ENCODE data around the gene ZFPM1.

DNA sequence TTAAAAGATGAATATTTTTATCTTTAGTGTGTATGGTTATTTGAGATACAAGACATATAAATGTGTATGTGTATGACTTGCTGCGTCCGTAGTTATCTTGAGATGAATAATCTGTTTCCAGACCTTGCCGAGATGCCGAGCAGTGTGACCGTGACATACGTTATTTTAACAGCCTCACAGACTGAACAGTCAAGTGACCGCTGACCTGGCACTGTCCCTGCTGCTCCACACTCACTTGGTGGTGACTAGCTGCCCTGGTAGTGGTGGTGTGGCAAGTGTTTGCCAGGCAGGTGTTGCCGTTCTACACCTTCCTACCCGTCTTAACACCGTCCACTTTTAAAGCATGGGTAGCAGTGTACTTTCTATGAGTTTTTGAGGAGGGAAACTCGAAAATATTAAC, 122.2 kb downstream of the ZFPM1 start:
- TF ChIP-seq ZFX (IDR thresholded peaks at IDR 0.05) (no peak), CTCF (conservative IDR thresholded peaks at IDR 0.05) (no peak)
